Measurements from ENCODE around the gene MYL7.

The MYL7 gene

GRCh38 chr7:44163591-44163990, 22.5 kb upstream of the MYL7 start:
- TF ChIP-seq, protein P1, sequence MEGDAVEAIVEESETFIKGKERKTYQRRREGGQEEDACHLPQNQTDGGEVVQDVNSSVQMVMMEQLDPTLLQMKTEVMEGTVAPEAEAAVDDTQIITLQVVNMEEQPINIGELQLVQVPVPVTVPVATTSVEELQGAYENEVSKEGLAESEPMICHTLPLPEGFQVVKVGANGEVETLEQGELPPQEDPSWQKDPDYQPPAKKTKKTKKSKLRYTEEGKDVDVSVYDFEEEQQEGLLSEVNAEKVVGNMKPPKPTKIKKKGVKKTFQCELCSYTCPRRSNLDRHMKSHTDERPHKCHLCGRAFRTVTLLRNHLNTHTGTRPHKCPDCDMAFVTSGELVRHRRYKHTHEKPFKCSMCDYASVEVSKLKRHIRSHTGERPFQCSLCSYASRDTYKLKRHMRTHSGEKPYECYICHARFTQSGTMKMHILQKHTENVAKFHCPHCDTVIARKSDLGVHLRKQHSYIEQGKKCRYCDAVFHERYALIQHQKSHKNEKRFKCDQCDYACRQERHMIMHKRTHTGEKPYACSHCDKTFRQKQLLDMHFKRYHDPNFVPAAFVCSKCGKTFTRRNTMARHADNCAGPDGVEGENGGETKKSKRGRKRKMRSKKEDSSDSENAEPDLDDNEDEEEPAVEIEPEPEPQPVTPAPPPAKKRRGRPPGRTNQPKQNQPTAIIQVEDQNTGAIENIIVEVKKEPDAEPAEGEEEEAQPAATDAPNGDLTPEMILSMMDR (IDR thresholded peaks at IDR 0.05; ENCODE audit: low read depth, low read length): no peak; the same call in 1 of the 2 replicates
- peak; percentile 88 for DNase-seq (ENCODE audit: extremely low read depth, low read depth)

GRCh38 chr7:44162785-44163395, 21.8 kb upstream of the MYL7 start:
- TF ChIP-seq, protein P1 (IDR thresholded peaks at IDR 0.05; ENCODE audit: low read depth, low read length): no peak
- no peak for DNase-seq (ENCODE audit: extremely low read depth, low read depth)

DNA sequence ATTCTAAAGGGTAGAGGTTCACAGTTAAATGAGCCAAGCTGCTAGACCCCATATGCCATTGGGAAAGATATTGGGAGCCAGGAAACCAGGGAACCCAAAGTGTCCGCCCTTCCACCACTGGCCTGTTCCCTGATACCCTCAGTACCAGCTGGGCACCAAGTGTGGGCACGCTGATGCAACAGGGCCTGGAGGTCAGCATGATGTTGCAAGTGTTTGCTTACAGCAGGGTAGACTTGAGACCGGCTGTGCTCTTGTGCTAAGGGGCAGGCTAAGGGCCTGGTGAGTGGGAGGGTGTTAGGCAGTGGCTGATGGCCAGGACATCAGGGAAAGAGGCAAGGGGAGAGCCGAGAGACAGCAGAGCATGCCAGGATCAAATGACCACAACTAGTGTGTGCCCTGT, 21.0 kb upstream of the MYL7 start:
- DNase-seq (ENCODE audit: extremely low read depth, low read depth): no peak
- TF ChIP-seq, protein P1 (IDR thresholded peaks at IDR 0.05; ENCODE audit: low read depth, low read length): no peak

DNA sequence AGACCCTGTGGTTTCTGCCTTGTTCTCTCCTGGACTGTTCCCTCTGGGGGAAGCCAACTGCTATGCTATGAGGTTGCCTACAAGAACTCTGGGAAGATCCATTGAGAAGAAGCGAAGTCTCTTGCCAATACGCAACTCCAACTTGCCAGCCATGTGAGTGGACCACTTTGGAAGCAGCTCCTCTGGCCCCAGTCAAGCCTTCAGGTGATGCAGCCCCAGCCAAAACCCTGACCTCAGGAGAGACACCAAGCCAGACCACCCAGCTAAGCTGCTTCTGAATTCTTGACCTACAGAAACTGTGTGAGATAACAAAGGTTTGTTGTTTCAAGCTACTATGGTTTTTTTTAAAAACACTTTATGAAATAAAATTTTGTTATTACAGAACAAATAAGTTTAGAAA, 20.2 kb upstream of the MYL7 start:
- no peak for DNase-seq (ENCODE audit: extremely low read depth, low read depth)
- TF ChIP-seq, protein P1 (IDR thresholded peaks at IDR 0.05; ENCODE audit: low read depth, low read length): no peak

DNA sequence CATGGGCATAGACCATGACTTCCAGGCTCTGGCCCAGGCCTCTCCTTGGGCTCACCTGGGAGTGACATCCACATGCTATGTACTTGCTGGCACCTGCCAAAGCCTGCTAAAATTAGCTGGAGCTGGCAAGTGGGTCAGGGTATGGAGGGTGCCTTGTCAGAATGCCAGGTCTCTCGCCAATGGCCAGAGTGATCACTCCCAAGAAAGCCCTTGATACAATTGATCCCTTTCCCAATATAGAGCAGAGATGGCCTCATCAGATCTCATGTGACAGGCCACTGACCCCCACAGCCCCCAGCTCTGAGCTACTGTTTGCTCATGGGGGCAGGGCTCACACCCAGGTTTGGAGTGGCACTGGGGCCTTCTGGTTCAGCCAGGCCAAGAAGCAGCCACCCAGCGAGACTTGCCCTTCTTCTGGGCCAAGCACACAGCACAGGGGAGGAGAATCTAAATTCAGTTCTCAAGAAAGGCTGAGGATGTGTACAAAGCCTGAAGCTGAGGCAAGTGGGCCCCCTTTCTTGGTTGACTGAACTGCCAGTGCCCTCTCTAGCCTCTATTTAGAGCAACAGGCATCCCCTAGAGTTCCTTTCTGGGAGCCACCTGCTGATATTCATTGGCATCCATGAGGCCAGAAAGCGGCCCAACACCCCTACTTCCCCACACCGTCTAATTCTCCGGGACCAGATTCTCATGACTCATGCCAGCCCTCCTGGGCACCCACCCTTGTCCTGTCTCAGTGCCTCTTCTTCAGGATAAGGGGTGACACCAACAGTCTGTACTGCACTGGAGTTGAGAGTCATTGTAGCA, 18.9 kb upstream of the MYL7 start:
- no peak for DNase-seq (ENCODE audit: extremely low read depth, low read depth)
- TF ChIP-seq, protein P1 (IDR thresholded peaks at IDR 0.05; ENCODE audit: low read depth, low read length): no peak

- TF ChIP-seq, protein P1 (IDR thresholded peaks at IDR 0.05; ENCODE audit: low read depth, low read length): no peak
- DNase-seq (ENCODE audit: extremely low read depth, low read depth): no peak
These were observed 17.9 kb upstream of the MYL7 start for GRCh38 chr7:44158873-44159631.

Measured in AG09319 (cell line).